COR-L47 (cell line): ENCODE results near the gene STAT6.

Experiments
- DNase-seq: peaks from one replicate; lab custom pipeline; 2025; lab: John Stamatoyannopoulos, UW

STAT6 gene

GRCh38 chr12:57111031-57111734, at the start of gene STAT6:
Gene STAT6, minus strand, starts transcription at chr12:57111362. Its CDS starts 3,084 bp downstream, at chr12:57108278.
- DNase-seq = no peak

- DNase-seq = no peak
These were observed 49.6 kb upstream of the STAT6 start for GRCh38 chr12:57160741-57161140.

GRCh38 chr12:57160040-57160439, 48.9 kb upstream of the STAT6 start:
- DNase-seq = no peak

GRCh38 chr12:57159311-57159710, 48.1 kb upstream of the STAT6 start:
- no peak for DNase-seq

- no peak for DNase-seq
These were observed 47.5 kb upstream of the STAT6 start for GRCh38 chr12:57158665-57159064.

GRCh38 chr12:57158186-57158585, 47.0 kb upstream of the STAT6 start:
- DNase-seq = no peak

GRCh38 chr12:57157588-57158173, 46.5 kb upstream of the STAT6 start:
- DNase-seq = no peak

- DNase-seq = no peak
These were observed 45.7 kb upstream of the STAT6 start for GRCh38 chr12:57156701-57157403.

GRCh38 chr12:57154804-57155434, 43.8 kb upstream of the STAT6 start:
- no peak for DNase-seq

GRCh38 chr12:57154076-57154475, 42.9 kb upstream of the STAT6 start:
- no peak for DNase-seq

- DNase-seq = no peak
These were observed 42.3 kb upstream of the STAT6 start for GRCh38 chr12:57153415-57153997.

- DNase-seq = no peak
These were observed 41.5 kb upstream of the STAT6 start for GRCh38 chr12:57152639-57153038.

GRCh38 chr12:57151741-57152630, 40.8 kb upstream of the STAT6 start:
- peak; percentile 66 for DNase-seq

GRCh38 chr12:57150400-57151000, 39.3 kb upstream of the STAT6 start:
- DNase-seq = no peak

GRCh38 chr12:57149245-57149900, 38.2 kb upstream of the STAT6 start:
- no peak for DNase-seq

- no peak for DNase-seq
These were observed 37.5 kb upstream of the STAT6 start for GRCh38 chr12:57148469-57149244.

- DNase-seq = no peak
These were observed 36.1 kb upstream of the STAT6 start, which contains the start of gene LRP1-AS for GRCh38 chr12:57146961-57147944. Gene LRP1-AS, minus strand, starts transcription at chr12:57147619.

GRCh38 chr12:57146092-57146491, 34.9 kb upstream of the STAT6 start:
- no peak for DNase-seq
